ENCODE results near the gene FREY1.

The FREY1 gene

DNA sequence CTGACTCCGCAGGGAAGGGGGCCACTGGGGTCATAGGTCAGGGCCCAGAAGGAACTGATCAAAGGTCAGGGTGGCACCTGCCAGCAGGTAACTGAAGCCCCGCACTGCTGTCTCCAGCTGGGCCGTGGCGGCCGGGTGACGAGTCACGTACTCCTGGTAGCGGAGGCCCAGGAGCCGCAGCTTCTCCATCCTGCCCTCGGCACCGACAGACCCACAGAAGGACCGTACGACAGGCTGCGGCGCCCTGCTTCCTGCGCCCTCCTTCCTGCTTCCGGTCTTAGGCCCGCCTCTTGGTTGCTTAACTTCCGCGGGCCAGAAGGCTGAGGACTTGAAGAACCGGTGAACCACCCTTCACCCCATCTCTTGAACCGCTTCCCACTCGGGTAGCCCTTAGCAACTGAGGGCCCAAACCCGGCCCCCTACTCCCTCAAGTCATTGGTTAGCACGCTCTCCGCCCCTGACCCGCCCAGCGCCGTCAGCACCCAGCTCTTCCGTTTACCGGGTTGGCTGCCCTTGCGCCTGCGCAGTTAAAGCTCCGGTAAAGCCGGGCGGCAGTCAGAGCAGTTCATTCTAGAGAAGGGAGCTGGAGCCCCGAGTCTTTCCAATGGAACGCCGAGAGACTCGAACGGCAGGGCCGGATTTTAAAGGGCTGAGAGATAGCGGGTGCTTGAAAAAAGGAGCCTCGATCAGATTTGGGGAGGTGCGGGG lies 10.7 kb upstream of the FREY1 start, which contains the start of gene PEX16:
PEX16 (minus strand) TSS at position 255 of the 708 bp plus-strand sequence; CDS start at position 189, 66 bp downstream.
- peak within 1 kb of the TSS; percentile 86 for H3K4me3 ChIP-seq (replicated peaks; ENCODE audit: insufficient read depth, low read length)
- H3K27ac ChIP-seq (replicated peaks): peak within 1 kb of the TSS; percentile 79
- H3K27me3 ChIP-seq (ENCODE audit: insufficient read depth, poor library complexity, severe bottlenecking): peaks cover 4% of the 10 kb centered on the region
- peak; percentile 96 for TF ChIP-seq GABPA (IDR thresholded peaks at IDR 0.05; ENCODE audit: low read depth)
- TF ChIP-seq REST (IDR thresholded peaks at IDR 0.05; ENCODE audit: insufficient replicate concordance, low read depth): no peak
- TF ChIP-seq, protein P1, sequence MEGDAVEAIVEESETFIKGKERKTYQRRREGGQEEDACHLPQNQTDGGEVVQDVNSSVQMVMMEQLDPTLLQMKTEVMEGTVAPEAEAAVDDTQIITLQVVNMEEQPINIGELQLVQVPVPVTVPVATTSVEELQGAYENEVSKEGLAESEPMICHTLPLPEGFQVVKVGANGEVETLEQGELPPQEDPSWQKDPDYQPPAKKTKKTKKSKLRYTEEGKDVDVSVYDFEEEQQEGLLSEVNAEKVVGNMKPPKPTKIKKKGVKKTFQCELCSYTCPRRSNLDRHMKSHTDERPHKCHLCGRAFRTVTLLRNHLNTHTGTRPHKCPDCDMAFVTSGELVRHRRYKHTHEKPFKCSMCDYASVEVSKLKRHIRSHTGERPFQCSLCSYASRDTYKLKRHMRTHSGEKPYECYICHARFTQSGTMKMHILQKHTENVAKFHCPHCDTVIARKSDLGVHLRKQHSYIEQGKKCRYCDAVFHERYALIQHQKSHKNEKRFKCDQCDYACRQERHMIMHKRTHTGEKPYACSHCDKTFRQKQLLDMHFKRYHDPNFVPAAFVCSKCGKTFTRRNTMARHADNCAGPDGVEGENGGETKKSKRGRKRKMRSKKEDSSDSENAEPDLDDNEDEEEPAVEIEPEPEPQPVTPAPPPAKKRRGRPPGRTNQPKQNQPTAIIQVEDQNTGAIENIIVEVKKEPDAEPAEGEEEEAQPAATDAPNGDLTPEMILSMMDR (IDR thresholded peaks at IDR 0.05; ENCODE audit: insufficient read depth, low read length): no peak
- no peak for TF ChIP-seq SPI1 (IDR thresholded peaks at IDR 0.05; ENCODE audit: borderline replicate concordance, low read depth)
- peak; percentile 76; the same call in 1 of the 2 replicates for TF ChIP-seq POLR2AphosphoS5 (IDR thresholded peaks at IDR 0.05; ENCODE audit: low read depth)
- DNase-seq (ENCODE audit: low read depth in 1 of 2, low spot score in 1 of 2): peak; percentile 98 to 99

GRCh38 chr11:45917286-45917622 lies 10.2 kb upstream of the FREY1 start:
- Histone ChIP-seq H3K4me3 (replicated peaks; ENCODE audit: insufficient read depth, low read length) (peak overlapping the region; percentile 86), H3K27me3 (ENCODE audit: insufficient read depth, poor library complexity, severe bottlenecking) (peaks cover 3% of the 10 kb centered on the region), H3K27ac (replicated peaks) (peak overlapping the region; percentile 79)
- no peak for DNase-seq (ENCODE audit: low read depth in 1 of 2, low spot score in 1 of 2)
- TF ChIP-seq GABPA (IDR thresholded peaks at IDR 0.05; ENCODE audit: low read depth): no peak
- no peak for TF ChIP-seq POLR2AphosphoS5 (IDR thresholded peaks at IDR 0.05; ENCODE audit: low read depth)
- TF ChIP-seq, protein P1 (IDR thresholded peaks at IDR 0.05; ENCODE audit: insufficient read depth, low read length): no peak

- no peak for TF ChIP-seq GABPA (IDR thresholded peaks at IDR 0.05; ENCODE audit: low read depth)
- TF ChIP-seq, protein P1 (IDR thresholded peaks at IDR 0.05; ENCODE audit: insufficient read depth, low read length): no peak
- no peak for TF ChIP-seq SPI1 (IDR thresholded peaks at IDR 0.05; ENCODE audit: borderline replicate concordance, low read depth)
- TF ChIP-seq REST (IDR thresholded peaks at IDR 0.05; ENCODE audit: insufficient replicate concordance, low read depth): no peak
- no peaks in the 10 kb centered on the region for H3K27me3 ChIP-seq (ENCODE audit: insufficient read depth, poor library complexity, severe bottlenecking)
- H3K4me3 ChIP-seq (replicated peaks; ENCODE audit: insufficient read depth, low read length): no peak overlapping the region
- H3K27ac ChIP-seq (replicated peaks): no peak overlapping the region
- DNase-seq (ENCODE audit: low read depth in 1 of 2, low spot score in 1 of 2): no peak
Observed at GRCh38 chr11:45915446-45915845, 8.4 kb upstream of the FREY1 start.
